CD4-positive, alpha-beta T cell treated with Interleukin-15 for 1 hour (primary cell): ENCODE measurements around the gene ELOVL1.
A peak's percentile ranks its signal among the peaks of the same experiment; 100 is the strongest.
"Not testable (repeated sequence)": the region's sequence is repeated elsewhere in the genome, so short reads cannot be mapped to it uniquely, and the experiment has no call there.

Experiments
- DNase-seq: peaks from one replicate; pipeline ENCODE4 v3.0.0-alpha.2; 2020

Gene ELOVL1

GRCh38 chr1:43379476-43379875, 11.7 kb upstream of the ELOVL1 start:
- DNase-seq, result no peak

GRCh38 chr1:43377831-43378230, 10.0 kb upstream of the ELOVL1 start:
- DNase-seq, result no peak

- DNase-seq, result no peak
Observed at GRCh38 chr1:43376723-43377235, 9.0 kb upstream of the ELOVL1 start.

- DNase-seq, result no peak
Observed at GRCh38 chr1:43373066-43373940, 5.5 kb upstream of the ELOVL1 start.

GRCh38 chr1:43372172-43372571, 4.4 kb upstream of the ELOVL1 start:
- DNase-seq, result no peak

- no peak for DNase-seq
Observed at GRCh38 chr1:43370564-43370963, 2.8 kb upstream of the ELOVL1 start.

GRCh38 chr1:43369779-43370178, 2.0 kb upstream of the ELOVL1 start:
- not testable (repeated sequence) for DNase-seq

GRCh38 chr1:43368646-43369020, 822 bp upstream of the ELOVL1 start:
- DNase-seq, result no peak

- DNase-seq, result peak; percentile 28
Observed at GRCh38 chr1:43367026-43367903, 546 bp downstream of the ELOVL1 start.

- no peak for DNase-seq
Observed at GRCh38 chr1:43366601-43367025, 1.2 kb downstream of the ELOVL1 start.

GRCh38 chr1:43366179-43366578, 1.6 kb downstream of the ELOVL1 start:
- no peak for DNase-seq

- DNase-seq, result no peak
Observed at GRCh38 chr1:43365678-43366077, 2.1 kb downstream of the ELOVL1 start.

- DNase-seq, result no peak
Observed at GRCh38 chr1:43363935-43364525, 3.8 kb downstream of the ELOVL1 start.

- DNase-seq, result no peak
Observed at GRCh38 chr1:43363283-43363934, 4.4 kb downstream of the ELOVL1 start.

GRCh38 chr1:43360616-43361015, 7.2 kb downstream of the ELOVL1 start:
- DNase-seq, result no peak

- no peak for DNase-seq
Observed at GRCh38 chr1:43359696-43360095, 8.1 kb downstream of the ELOVL1 start.

- DNase-seq, result peak; percentile 94
Observed at GRCh38 chr1:43358746-43359693, 8.8 kb downstream of the ELOVL1 start, which contains the start of gene CDC20. Gene CDC20, plus strand, starts transcription at chr1:43358981. Its CDS starts 235 bp downstream, at chr1:43359216.

GRCh38 chr1:43358121-43358745, 9.6 kb downstream of the ELOVL1 start:
- DNase-seq, result peak; percentile 20

- no peak for DNase-seq
Observed at GRCh38 chr1:43357251-43357650, 10.6 kb downstream of the ELOVL1 start.

GRCh38 chr1:43354936-43355335, 12.9 kb downstream of the ELOVL1 start:
- DNase-seq, result no peak

- no peak for DNase-seq
Observed at GRCh38 chr1:43354471-43354870, 13.3 kb downstream of the ELOVL1 start.
